Measurements from ENCODE around the gene KANSL1. TPM values are rescaled to one million over a fixed set of nuclear protein-coding genes. Genes with fewer than 3 reads are reported as not detected.
A peak's percentile ranks its signal among the peaks of the same experiment; 100 is the strongest.

Gene KANSL1
- polyA plus RNA-seq, 3 donors = 3.1 to 31.9 (median 4.6) TPM

DNA sequence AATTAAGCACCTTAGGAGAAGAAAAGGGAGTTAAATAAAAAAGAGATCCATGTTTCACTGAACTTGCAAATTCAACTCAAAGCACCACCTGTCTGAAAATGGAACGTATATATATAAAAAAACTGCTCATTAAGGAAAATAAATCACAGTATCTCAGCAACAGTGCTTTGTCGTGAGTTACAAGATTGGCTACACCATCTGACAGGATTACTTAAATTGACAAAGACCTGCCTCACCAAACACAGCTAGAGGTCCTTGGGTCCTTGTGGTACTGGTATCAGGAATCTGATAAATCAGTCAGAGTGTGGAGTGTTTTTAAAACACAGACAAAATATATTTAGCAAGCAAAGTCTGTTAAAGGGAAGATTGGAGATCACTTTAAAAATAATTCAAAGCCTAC is 63.9 kb downstream of the KANSL1 start:
- TF ChIP-seq, protein P1, sequence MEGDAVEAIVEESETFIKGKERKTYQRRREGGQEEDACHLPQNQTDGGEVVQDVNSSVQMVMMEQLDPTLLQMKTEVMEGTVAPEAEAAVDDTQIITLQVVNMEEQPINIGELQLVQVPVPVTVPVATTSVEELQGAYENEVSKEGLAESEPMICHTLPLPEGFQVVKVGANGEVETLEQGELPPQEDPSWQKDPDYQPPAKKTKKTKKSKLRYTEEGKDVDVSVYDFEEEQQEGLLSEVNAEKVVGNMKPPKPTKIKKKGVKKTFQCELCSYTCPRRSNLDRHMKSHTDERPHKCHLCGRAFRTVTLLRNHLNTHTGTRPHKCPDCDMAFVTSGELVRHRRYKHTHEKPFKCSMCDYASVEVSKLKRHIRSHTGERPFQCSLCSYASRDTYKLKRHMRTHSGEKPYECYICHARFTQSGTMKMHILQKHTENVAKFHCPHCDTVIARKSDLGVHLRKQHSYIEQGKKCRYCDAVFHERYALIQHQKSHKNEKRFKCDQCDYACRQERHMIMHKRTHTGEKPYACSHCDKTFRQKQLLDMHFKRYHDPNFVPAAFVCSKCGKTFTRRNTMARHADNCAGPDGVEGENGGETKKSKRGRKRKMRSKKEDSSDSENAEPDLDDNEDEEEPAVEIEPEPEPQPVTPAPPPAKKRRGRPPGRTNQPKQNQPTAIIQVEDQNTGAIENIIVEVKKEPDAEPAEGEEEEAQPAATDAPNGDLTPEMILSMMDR (IDR thresholded peaks at IDR 0.05) = no peak
- H3K4me3 ChIP-seq (replicated peaks in 1 of 3; ENCODE audit: low read depth in 2 of 3, low read length in 3 of 3) = no peak overlapping the region
- H3K27me3 Mint-ChIP-seq (ENCODE audit: low read depth in 3 of 3) = no peaks in the 10 kb centered on the region
- no peaks in the 10 kb centered on the region for H3K9me3 Mint-ChIP-seq
- H3K4me3 Mint-ChIP-seq = no peak overlapping the region
- intact Hi-C loops (cut with micrococcal nuclease) = no loop called here
- H2AFZ ChIP-seq (ENCODE audit: insufficient read depth, low read depth, low read length, poor library complexity, severe bottlenecking) = no peak overlapping the region
- H4K20me1 ChIP-seq (ENCODE audit: insufficient read depth, low read length) = peaks cover 99% of the 10 kb centered on the region
- peak overlapping the region in 1 of 7 donors; percentile 16 for H3K27ac Mint-ChIP-seq
- DNase-seq = no peak
- H3K27me3 ChIP-seq (ENCODE audit: control insufficient read depth in 2 of 2, insufficient read depth in 2 of 2, low read length in 2 of 2) = no peaks in the 10 kb centered on the region
- H3K36me3 Mint-ChIP-seq = peaks cover 6 to 28% of the 10 kb centered on the region in 2 donors
- peak overlapping the region in 1 of 2 donors; percentile 5 for H3K27ac ChIP-seq (ENCODE audit: low read depth in 1 of 2, low read length in 2 of 2)
- peaks cover 99% of the 10 kb centered on the region for H3K79me2 ChIP-seq (ENCODE audit: insufficient read depth, low read length)
- no peaks in the 10 kb centered on the region for H3K9me3 ChIP-seq (replicated peaks in 1 of 2; ENCODE audit: control insufficient read depth in 1 of 2, insufficient read depth in 1 of 2, low read length in 2 of 2)
- peaks cover 28% of the 10 kb centered on the region for H3K4me1 Mint-ChIP-seq
- no CpG with 5 or more reads among the region's 2 CpGs for WGBS (ENCODE audit: insufficient coverage)
- H3K4me1 ChIP-seq (ENCODE audit: control insufficient read depth in 1 of 2, insufficient read depth in 2 of 2, low read length in 2 of 2) = no peaks in the 10 kb centered on the region
- H3K36me3 ChIP-seq (replicated peaks in 1 of 2; ENCODE audit: control insufficient read depth in 1 of 2, insufficient read depth in 2 of 2, low read length in 2 of 2) = peaks cover 0 to 6% of the 10 kb centered on the region in 2 donors
- no peak overlapping the region for H3K9ac ChIP-seq (ENCODE audit: insufficient read depth, low read length, poor library complexity, severe bottlenecking)
- no peak overlapping the region for H3K4me2 ChIP-seq (replicated peaks; ENCODE audit: extremely low read depth, low read length, poor library complexity, severe bottlenecking)

DNA sequence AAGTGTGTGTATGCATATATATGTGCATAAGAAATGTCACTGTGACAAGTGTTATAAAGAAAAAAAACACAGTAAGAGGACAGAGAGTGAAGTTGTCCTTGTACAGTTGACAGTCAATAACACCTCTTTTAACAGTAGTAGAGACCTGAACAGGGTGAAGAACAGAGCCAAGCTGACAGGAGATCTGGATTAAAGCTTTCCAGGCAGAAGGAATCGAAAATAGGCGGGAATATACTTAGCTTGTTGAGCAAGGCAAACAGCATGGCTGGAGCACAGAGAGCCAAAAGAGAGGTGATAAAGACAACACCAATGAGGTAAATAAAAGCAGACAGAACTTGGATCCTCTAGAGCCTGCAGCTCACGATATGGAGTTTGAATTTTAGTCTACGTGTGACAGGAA is 64.8 kb downstream of the KANSL1 start:
- intact Hi-C loops (cut with micrococcal nuclease) = no loop called here
- H3K9me3 Mint-ChIP-seq = no peaks in the 10 kb centered on the region
- no peaks in the 10 kb centered on the region for H3K27me3 Mint-ChIP-seq (ENCODE audit: low read depth in 3 of 3)
- H3K36me3 Mint-ChIP-seq = peaks cover 5 to 29% of the 10 kb centered on the region in 2 donors
- Histone ChIP-seq H3K36me3 (replicated peaks in 1 of 2; ENCODE audit: control insufficient read depth in 1 of 2, insufficient read depth in 2 of 2, low read length in 2 of 2) (peaks cover 0 to 11% of the 10 kb centered on the region in 2 donors), H3K27me3 (ENCODE audit: control insufficient read depth in 2 of 2, insufficient read depth in 2 of 2, low read length in 2 of 2) (no peaks in the 10 kb centered on the region), H3K4me3 (replicated peaks in 1 of 3; ENCODE audit: low read depth in 2 of 3, low read length in 3 of 3) (no peak overlapping the region), H3K4me2 (replicated peaks; ENCODE audit: extremely low read depth, low read length, poor library complexity, severe bottlenecking) (no peak overlapping the region), H4K20me1 (ENCODE audit: insufficient read depth, low read length) (peaks cover 99% of the 10 kb centered on the region), H3K79me2 (ENCODE audit: insufficient read depth, low read length) (peaks cover 99% of the 10 kb centered on the region), H3K4me1 (ENCODE audit: control insufficient read depth in 1 of 2, insufficient read depth in 2 of 2, low read length in 2 of 2) (no peaks in the 10 kb centered on the region), H3K9me3 (replicated peaks in 1 of 2; ENCODE audit: control insufficient read depth in 1 of 2, insufficient read depth in 1 of 2, low read length in 2 of 2) (no peaks in the 10 kb centered on the region), H3K27ac (ENCODE audit: low read depth in 1 of 2, low read length in 2 of 2) (peak overlapping the region in 1 of 2 donors; percentile 5), H3K9ac (ENCODE audit: insufficient read depth, low read length, poor library complexity, severe bottlenecking) (no peak overlapping the region), H2AFZ (ENCODE audit: insufficient read depth, low read depth, low read length, poor library complexity, severe bottlenecking) (no peak overlapping the region)
- peaks cover 28% of the 10 kb centered on the region for H3K4me1 Mint-ChIP-seq
- 100% methylated on average over 2 of the region's 4 CpGs for WGBS (ENCODE audit: insufficient coverage)
- peak overlapping the region in 1 of 7 donors; percentile 51 for H3K27ac Mint-ChIP-seq
- no peak overlapping the region for H3K4me3 Mint-ChIP-seq
- TF ChIP-seq, protein P1 (IDR thresholded peaks at IDR 0.05) = no peak
- no peak for DNase-seq

All from CD14-positive monocyte (primary cell).